ENCODE measurements around the gene LGALS9.
"Not testable (repeated sequence)": the region's sequence is repeated elsewhere in the genome, so short reads cannot be mapped to it uniquely, and the experiment has no call there.

Gene LGALS9

DNA sequence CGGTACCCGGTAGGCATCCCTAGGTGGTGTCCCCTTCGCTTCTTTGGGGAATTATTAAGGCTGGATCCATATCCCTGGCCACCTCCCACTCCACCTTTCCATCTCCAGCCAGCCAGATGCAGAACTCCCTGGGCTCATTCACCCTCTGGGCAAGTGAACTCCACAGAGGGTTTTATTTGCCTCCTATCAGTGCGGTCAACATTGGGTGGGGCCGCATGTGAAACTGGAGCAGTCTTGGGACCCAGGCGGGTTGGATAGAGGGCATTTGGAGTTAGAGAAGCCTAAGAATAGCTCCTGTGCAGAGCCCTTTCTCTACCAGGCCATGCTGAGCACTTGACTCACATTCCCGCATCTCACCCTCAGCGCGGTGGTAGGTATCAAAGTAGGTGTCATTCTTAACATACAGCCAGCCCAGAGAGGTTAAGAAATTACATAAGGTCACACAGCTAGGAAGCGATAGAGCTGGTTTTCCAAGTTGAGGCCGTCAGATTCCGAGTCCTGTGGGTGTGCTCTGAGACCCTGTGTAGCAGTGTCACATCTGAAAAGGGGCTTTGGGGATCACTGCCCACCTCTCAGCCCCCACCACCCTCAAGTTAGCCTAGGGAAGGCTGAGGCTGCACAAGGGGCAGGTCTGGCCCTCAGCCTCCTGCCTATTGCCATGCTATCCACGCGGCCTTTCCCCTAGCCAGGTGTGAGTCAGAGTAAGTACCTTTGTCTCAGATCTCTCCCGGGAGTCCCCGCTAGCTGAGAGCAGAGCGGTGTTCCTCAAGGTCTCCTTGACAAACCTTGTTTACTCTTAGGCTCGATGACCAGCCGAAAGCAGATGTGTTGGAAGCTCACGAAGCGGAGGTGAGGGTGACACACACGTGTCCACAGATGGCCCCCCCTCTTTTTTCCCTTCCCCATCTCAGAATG lies 26.9 kb upstream of the LGALS9 start:
- no peak for DNase-seq

DNA sequence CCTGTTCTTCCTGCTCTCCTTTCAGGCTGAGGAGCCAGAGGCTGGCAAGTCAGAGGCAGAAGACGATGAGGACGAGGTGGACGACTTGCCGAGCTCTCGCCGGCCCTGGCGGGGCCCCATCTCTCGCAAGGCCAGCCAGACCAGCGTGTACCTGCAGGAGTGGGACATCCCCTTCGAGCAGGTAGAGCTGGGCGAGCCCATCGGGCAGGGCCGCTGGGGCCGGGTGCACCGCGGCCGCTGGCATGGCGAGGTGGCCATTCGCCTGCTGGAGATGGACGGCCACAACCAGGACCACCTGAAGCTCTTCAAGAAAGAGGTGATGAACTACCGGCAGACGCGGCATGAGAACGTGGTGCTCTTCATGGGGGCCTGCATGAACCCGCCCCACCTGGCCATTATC lies 25.6 kb upstream of the LGALS9 start:
- DNase-seq = no peak

DNA sequence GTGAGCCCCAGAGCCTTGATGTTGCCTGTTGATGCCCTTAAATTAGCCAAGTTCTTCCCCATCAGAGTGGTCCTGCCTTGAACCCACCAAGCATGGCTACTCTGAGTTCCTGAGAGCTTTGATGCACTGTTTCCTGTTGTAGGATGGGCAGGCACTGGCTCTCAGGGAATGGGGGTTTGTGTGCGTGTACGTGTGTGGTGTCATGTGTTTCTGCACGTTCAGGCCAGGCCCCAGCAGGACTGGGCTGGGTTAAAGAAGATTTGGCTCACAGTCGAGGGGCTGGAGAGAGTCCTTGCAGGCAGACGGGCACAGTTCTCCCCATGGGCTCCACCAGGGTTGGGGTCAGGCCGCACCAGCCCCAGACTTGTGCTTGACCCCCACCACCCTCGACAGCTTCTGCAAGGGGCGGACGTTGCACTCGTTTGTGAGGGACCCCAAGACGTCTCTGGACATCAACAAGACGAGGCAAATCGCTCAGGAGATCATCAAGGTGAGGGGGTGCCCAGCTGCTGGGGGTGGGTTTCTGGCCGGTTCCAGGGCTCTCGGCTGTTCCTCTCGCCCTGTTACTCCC lies 23.4 kb upstream of the LGALS9 start:
- no peak for DNase-seq

DNA sequence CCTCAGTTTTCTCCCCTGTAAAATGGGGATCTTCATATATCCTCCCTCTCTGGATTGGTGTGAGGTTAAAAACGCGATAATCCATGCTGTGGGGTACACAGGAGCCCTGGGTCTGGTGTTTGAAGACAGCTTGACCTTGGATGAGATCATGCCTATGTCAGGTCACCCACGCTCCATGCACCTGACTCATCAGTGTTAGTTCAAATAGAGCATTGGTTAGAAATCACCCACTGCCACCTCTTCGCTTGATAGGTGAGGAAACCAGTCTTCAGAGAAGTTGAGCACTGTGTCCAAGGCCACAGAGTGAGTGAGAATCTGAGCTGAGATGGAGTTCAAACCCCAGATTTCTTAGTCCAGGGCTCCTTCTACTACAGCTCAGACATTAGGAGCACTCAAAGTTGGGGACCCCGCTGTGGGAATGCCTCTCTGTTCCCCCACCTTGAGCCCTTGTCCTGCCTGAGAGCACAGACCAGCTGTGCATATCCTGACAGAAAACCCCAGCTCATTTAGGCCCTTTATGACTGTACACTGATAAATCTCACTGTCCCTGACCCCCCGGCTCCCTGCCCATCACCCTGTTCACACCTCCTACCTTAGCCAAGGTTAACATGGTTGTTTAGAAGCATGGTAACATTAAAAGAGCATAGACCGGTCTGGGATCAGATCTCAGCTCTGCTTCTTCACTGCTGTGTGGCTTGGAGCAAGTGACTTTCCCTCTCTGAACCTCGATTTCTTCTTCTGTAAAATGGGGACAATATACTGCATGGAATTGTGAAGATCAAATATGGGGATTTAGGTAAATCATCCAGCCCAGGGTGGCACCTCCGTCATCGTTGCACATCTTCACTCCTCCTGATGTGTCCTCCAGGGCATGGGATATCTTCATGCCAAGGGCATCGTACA lies 22.4 kb upstream of the LGALS9 start:
- DNase-seq = no peak

DNA sequence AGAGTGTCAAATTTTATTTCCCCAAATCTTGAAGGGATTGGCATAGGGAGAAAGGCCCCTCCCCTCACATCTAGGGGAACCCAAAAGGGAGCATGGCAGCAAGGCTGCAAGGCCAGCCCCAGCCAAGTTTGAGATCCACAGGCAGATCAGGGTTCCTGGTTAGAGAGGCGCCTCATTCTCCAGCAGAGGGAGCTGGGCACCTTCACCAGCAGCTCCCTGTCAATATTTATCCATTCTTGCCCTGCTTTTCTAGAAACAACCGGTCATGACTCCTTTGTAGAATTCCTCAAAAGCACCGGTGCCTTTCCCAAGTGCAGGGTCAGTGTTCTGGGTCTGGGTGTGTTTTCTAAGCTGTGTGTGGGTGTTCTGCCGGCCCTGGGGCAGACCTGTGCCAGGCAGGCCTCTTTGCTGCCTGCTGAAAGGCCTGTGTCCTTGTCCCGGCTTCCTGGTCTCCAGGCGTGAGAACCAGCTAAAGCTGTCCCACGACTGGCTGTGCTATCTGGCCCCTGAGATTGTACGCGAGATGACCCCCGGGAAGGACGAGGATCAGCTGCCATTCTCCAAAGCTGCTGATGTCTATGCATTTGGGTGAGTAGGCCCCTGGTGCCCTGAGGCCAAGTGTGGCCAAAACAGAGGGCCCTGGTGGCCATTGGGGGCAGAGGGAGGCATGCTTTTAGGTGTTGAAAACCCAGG lies 21.2 kb upstream of the LGALS9 start:
- peak in 1 of 2 experiments; percentile 29 for DNase-seq

DNA sequence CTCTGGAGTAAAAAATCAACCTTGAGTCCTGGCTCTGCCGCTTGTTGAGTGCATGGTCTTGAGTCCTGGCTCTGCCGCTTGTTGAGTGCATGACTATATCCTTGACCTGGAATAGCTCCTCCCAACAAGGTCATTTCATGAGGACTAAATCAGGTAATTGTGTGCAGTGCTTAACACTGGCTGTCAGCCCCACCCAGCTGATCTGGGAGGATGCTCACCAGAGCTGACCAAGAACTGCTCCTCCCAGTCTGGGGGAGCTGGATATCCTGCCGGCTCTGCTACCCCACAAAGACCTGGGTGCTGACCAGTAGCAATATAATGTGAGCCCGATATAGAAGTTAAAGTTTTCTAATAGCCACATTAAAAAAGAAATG lies 20.7 kb upstream of the LGALS9 start:
- no peak for DNase-seq

DNA sequence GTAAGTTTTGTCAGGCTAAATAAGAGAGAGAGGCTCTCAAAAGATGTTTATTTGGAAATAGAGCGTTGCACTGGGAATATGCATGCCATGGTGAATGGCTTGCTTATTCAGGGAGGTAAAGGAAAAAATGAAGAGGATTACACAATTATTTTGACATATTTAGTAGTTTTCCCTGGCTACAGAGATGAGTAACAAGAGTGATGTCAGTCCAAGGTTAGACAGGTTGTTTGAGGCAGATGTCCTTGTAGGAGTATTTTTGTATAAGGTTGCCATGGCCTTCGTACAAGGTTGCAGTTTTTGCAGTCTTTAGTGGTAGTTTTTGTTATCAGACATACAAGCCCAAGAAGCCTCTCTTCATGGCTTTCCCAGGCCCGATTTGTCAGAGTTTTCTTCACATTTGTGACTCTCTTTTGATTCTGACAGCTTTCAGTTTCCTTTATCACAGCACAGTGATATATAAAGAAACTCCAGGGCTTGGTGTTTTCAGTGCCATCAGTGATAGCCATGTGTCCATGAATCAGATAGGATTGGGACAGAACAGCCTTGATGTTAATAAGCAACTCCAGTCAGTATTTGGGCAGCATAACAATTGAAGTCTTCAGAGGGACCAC lies 18.7 kb upstream of the LGALS9 start:
- no peak for DNase-seq

DNA sequence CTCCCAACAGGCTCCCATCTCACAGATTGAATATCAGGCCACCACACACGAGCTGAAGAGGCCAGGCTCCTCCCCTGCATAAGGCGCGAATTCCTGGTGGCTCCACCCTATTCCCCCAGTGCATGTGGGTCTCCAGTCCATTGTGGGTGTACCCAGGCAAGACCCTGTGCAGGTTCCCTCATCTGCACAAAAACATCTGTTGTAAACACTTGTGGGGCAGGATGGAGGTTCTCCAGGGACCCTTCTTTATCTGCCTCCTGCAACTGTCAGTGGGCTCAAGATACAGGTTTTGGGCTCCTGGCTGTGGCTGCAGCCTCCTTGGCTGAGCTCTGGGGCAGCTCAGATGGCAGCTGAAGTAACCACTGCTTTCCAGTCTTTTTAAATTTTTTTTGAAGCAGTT lies 17.6 kb upstream of the LGALS9 start:
- DNase-seq = no peak

DNA sequence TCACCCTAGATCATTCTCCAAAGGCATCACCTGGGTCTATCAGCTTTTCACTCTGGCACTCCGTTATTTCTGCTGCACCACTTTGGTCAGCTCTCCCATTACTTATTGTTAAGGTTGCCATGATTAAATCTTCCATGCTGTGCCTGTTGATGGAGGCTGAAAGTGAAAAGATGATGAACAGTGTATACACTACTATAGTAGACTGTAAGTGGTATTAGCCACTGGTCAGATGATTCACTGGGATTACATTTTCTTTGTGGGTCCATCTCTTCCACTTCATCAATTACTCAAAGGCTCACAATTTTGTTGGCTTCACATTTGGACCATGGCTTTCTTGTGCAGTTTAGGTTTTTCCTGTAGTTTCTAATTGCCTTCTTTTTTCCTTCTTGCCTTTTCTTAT lies 15.9 kb upstream of the LGALS9 start:
- no peak for DNase-seq

DNA sequence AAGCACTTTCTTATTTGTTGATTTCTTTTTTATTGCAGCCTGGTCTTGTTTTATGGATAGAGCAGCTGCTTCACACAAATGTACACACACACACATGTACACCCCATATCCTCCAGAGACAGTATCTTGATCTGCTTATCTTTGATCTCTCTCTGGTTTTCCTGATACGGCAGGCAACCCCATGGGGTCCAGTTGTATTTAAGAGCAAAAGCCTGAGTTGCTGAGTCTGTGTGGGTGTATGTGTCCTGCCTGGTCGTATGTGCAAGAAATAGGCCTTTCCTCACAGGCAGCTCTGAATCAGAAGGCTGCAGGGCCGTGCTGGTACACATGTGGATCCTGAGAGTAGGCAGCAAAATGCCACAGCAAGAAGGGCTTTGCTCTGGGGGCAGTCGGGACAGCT lies 14.6 kb upstream of the LGALS9 start:
- no peak for DNase-seq

DNA sequence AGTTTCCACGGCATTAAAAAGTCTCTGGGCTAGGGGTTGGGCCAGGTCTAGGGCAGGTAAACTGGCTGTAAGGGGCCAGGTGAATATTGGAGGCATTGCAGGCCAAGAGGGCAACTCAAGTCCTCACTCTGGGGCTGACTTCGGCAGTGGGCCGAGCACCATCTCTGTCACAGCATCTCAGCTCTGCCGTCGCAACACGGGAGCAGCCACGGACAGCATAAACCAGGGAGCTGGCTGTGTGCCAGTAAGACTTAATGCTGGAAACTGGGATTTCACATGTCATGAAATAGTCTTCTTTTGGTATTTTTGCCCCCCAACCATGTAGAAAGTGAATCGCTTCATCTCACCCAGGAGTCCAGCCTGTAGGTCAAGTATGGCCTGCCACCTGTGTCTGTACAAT lies 12.6 kb upstream of the LGALS9 start:
- no peak for DNase-seq

DNA sequence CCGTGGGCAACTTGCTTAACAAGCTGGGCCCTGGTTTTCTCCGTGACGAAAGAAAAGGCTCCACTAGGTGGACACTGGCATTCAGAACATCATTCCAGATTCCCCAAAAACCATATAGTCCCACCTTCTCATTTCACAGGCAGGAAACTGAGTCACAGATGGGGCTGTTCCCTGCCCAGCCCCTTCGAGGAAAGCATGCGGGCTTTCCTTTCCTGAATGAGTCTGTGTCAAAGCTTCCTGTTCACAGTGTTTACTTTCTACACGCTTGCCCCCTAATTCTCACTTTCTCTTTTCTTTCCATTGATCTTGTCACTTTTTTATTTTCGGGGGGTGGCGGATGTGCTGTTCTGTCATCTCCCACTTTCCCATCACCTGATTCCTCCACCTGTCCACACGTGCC lies 10.3 kb upstream of the LGALS9 start:
- DNase-seq = no peak

DNA sequence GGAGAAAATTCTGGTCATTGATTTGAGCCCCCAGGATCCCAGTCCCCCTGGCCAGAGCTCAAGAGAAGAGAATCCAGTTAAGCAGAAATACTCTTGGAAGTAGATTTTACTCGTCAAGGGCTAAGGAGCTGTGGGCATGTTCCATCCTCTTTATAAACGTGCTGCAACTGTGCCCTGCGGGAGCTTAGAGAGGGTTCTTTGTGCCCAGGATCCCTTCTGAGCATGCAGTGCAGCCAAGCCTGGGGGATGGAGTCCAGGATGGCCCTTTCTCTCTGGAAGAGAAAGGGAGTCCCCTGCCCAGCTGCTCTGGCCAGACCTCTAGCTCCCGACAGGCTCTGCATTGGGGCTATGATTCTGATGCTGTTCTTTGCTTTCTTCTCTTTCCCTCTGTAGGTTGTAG lies 9.5 kb upstream of the LGALS9 start:
- no peak for DNase-seq

DNA sequence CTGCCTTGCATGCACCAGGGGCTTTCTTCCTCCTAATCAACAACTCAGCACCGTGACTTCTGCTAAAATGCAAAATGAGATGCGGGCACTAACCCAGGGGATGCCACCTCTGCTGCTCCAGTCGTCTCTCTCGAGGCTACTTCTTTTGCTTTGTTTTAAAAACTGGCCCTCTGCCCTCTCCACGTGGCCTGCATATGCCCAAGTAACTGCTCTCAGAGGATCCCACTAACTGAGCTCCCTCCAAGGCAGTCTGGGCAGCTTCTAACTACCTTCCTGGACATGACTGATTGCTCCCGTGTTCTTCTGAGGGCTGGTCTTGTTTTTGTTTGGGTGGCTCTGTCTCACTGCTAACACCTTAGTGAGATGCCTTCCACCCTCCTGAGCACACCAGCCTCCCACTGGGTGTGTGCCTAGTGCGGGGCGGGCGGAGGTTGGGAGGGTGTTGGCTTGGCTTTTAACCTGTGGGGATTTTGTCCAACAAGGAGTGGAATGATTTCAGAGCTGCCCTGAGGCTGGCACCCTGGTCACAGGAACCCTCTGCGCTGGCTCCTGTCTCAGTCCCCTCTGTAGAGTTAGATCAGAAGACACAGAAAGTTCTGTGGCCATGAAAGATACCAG lies 8.9 kb upstream of the LGALS9 start:
- no peak for DNase-seq

DNA sequence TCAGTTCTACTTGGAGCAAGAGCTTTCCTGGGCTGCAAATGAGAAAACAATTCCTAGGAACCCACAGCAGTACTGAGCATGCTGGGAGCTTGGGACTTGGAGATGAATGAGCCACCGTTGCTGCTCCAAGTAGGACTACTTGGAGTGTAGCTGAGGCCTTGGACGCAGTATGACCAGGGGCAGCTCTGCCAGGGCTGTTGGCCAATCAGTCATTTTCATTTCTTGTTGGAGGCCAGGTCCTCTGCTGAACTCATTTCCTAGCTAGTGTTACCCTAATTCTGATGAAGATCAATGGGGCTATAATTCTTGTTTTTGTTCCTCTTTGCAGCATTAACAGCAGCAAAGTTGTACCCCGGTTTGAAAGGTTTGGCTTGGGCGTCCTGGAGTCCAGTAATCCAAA lies 8.0 kb upstream of the LGALS9 start:
- DNase-seq = no peak

DNA sequence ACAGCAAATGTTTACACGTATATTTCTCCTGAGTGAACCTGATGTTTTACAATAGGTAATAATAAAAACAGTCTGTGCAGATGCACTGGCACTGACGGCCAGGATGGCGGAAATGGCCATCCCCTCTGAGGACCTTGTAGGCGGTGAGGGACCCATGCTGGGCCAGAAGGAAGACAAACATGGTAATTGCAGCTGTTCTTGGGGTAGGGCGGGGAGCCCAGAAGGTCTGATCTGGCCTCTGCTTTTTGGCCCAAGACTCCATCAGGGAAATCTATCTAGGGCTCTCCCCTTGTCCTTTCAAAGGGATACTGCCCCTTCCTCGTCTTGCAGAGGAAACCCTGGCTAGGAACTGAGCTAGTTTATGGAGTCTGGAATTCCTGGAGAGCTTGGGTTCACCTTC lies 7.4 kb upstream of the LGALS9 start:
- no peak for DNase-seq

DNA sequence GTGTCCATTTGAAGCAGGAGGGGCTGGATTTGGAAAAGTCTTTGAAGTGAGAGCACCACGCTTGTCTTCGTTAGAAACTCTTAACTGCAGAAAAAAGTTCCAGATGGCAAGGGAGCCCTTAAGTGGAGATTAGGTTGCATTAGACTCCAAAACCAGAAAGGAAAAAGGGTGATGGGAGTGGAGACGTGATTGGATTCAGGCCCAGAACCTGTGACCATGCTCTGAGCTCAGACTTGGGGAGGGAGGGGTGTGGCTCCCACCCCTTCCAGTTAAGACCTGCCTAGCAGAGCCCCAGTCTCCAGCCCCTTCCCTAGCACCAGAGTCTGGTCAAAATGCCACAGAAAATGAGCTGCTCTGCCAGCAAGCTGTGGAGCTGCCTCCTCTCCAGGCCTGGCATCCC lies 6.4 kb upstream of the LGALS9 start:
- DNase-seq = no peak

DNA sequence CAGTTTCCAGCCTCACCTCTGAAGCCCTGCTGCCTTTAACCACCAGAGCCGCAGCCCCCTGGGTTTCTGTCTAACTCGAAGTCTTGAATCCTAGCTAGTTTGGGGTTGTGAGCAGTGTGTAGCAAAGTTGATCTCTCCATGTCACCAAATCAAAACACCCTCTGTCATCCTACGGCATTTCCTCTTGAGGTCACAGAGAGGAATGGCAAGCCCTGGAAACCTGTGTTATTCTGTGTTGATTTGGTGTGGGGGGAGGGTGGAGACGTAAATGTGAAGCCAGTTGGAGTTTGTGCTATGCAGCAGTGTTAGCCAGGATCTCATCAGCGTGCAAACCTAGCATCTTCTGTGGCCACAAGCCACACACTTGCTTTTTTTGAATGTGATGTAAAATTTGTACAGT lies 5.1 kb upstream of the LGALS9 start:
- no peak for DNase-seq

DNA sequence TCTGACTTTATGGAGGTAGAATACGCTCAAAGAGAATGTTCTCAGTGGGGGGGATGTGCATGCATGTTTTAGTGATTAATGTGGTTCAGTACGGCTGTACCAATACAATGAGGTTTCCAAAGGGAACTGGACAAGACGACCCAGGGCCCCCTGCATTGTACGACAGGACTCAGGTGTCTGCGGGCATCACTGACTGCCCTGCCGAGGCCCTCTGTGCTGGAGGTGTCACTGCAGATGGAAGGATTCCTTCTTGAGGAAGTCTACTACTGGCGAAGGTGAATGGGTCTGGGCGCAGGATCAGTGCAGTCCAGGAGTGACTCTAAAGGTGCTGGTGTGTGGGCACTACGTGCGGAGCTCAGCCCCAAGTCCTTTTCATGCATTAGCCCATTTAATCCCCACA lies 3.5 kb upstream of the LGALS9 start:
- no peak for DNase-seq

DNA sequence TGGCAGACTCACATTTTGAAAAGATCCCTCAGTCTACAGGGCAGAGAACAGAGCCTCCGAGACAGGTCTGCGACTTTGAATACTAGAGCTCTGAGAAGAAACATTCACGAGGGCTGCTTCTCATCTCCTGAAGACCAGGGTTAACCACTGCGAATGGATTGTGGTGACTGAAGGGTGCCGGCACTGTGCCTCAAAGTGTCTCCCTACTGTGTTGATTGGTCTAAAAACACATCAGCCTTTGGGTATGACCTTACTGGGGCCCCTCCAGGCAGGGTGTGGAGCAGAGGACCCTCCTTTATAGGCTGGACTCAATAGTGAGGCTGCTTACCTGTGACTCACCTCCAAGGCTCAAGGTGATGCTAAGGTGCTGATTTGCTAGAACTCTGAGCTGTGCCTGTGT lies 2.6 kb upstream of the LGALS9 start:
- DNase-seq = no peak

DNA sequence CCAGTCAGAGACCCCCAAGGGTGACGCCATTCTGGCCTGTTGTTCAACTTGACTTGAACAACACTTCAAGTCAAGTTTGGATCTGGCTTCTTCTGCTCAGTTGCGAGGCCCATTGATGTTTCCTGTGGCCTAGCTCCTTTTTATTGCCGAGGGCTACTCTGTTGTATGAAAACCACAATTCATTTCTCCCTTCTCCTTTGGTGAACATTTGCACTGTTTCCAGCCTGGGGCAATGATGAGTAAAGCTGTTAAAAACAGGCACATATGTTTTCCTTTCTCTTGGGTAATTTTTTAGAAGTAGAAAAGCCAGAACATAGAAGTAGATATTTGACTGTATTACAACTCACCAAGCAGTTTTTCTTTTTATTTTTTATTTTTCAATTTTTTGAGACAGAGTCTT lies 1.7 kb upstream of the LGALS9 start:
- not testable (repeated sequence) for DNase-seq

DNA sequence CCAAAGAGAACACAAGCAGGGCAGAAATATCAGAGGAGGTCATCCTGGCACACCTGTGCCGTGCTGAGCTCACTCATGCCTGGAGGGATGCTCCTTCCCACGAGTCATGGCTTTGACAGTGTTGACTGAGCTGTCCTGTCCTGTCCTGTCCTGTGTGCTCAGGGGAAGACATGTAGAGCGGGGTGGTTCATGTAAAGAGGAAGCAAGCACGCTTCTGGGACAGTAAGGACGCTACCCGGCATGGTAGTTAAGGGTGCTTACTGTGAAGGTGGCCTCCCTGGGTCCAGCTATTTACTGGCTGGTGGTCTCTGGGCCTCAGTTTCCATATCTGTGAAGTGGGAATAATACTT lies 398 bp downstream of the LGALS9 start:
- DNase-seq = no peak
